NCI-H748 (cell line): ENCODE results near the gene CENPX.
A peak's percentile ranks its signal among the peaks of the same experiment; 100 is the strongest.

Experiments used
- DNase-seq: peaks from one replicate; lab custom pipeline; 2025; ENCODE audit not compliant: unreplicated experiment; lab: John Stamatoyannopoulos, UW

Gene CENPX

DNA sequence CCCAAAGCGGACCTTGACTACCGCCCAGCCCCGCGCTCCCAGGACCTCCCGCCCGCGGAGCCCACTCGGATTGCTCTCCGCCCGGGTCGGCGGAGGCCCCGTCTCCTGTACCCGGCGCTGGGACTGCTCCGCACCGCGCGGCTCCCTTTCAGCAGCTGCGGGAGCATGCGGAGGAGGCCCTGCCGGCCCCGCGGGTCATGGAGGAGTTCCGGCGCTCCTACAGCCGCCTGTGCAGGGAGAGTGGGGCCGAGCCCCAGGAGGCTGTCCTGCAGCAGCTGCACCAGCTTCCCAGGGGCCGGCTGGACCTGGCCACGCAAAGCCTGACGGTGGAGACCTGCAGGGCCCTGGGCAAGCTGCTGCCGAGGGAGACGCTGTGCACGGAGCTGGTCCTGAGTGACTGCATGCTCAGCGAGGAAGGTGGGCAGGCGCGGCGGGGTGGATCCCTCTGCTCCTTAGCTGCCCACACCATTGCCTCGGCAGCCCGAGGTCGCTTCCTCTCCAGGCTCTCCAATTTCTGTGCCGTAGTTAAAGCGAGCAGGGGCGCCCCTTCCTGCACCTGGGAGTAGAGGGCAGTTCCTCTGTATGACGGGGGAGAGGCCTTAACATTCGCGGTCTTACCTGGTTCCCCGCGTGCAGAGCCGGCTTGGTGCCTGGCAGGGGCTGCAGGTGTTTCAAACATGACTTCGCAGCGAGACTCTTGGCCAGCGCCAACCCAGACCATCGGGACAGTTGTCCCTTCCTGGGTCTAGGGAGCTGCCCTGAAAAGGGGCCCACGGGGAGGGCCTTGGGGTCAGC lies 966 bp upstream of the CENPX start:
- peak; percentile 69 for DNase-seq

DNA sequence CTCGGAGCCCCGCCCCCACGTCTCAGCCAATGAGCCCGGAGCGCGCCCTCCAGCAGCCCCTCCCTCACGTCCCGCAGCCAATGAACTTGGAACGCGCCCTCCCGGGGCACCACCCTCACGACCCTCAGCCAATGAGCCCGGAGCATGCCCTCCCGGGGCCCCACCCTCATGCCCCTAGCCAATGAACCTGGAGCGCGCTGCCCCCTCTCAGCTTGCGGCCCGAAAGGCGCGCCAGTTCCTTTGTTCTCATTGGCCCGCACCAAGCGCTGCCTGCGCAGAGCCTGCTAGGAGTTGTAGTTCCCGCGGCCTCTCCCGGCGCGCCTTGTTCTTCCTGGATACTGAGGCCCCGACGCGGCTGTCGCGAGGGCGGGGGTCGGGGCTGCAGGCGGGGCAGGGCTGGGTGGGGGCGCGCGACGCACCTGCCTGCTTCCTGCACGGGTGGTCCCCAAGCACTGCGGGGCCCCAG lies 336 bp upstream of the CENPX start, which contains the start of gene LRRC45:
LRRC45 (plus strand) TSS at position 325 of the 466 bp plus-strand sequence. CDS start 339 bp downstream, outside the sequence.
- peak; percentile 100 for DNase-seq

GRCh38 chr17:82021900-82022309 lies 773 bp downstream of the CENPX start:
- peak; percentile 41 for DNase-seq

DNA sequence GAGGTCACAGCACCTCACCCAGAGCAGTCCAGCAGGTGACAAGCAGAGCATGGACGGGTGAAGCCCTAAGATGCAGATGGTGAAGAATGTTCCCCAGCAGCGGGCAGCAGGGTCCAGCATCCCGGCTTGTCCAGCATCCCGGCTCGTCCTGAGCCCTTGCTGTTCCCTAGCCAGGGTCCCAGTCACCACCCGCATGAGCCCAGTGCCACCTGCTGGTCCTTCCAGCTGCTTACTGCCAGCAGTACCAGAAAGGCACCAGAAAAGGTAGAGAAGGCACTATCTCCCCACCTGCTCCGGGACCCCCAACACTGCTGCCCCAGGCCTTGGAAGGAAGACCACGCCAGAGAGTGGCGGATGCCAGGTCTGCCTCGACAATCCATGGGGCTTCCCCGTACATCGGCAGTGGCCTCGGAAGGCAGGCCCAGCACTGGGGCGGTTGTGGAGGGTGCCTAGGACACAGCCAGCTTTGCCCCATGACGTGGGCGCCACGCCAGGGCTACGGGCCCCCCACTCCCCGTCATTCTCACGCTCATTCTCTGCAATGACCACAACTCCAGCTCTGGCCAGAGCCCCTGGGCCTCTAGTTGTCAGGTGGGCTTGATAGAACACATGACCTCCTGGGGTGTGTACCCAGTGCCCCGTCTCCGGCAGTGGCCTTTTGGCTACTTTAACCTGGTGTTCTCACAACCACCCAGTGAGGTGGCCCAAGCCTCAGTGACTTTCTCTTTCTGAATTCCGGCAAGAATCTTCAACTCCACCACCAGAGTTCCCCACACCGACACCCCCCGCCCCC lies 1.4 kb downstream of the CENPX start:
- peak; percentile 67 for DNase-seq

- DNase-seq, result no peak
Measured at GRCh38 chr17:82020572-82021106, 2.0 kb downstream of the CENPX start.

GRCh38 chr17:82019690-82020571 lies 2.7 kb downstream of the CENPX start:
- peak; percentile 68 for DNase-seq

DNA sequence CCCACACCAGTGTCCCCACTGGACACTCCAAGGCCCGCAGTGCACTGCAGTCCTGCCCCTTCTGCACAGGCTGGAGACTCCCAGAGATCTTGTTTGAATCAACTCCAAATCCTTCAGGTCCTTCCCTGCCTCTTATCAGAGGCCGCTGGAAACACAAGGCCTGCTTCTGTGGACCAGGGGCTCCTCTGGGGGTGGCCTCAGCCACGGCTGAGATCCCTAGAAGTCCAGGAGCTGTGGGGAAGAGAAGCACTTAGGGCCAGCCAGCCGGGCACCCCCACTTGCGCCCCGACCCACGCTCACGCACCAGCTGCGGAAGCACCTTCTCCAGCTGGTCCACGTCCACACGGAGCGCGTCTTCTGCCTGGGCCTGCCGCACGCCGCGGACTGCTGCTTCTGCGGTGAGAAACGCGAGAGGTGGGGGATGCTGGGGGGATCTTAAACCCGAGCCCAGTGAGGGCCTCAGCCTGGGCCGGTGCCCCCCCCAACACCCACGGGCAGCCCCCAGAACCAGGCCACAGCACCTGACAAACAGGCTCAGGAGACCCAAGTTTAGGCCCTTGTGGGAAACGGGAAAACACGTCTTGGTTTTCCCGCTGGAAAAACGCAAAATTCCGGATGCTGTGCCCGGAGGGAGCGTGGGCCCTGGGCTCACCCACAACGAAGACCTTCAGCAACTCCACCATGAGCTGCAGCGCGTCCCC lies 3.5 kb downstream of the CENPX start:
- no peak for DNase-seq

- no peak for DNase-seq
Measured at GRCh38 chr17:82018152-82018988, 4.3 kb downstream of the CENPX start.

GRCh38 chr17:82017612-82018151 lies 5.0 kb downstream of the CENPX start:
- no peak for DNase-seq

DNA sequence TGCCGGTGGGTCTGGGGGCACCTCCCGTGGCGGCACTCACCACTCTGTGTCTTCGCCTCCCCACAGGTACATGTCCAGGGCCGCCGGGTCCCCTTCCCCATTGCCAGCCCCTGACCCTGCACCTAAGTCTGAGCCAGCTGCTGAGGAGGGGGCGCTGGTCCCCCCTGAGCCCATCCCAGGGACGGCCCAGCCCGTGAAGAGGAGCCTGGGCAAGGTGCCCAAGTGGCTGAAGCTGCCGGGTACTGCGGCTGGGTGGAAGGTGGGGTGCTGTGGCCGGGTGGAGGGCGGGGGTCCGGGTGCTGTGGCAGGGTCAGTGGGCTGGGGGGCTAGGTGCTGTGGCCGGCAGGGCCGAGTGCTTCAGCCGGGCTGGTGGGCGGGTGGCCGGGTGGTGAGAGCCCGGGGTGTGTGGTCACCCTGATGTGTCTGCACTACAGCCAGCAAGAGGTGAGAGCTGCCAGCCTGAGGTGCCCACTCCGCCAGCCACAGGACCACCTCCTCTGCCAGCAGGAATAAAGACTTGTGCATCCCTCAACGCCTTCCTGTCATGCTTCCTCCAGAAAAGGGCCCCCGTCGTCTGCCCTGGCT lies 5.7 kb downstream of the CENPX start:
- DNase-seq, result no peak

- DNase-seq, result no peak
Measured at GRCh38 chr17:82016061-82016874, 6.4 kb downstream of the CENPX start.

GRCh38 chr17:82015311-82015971 lies 7.2 kb downstream of the CENPX start:
- no peak for DNase-seq

- DNase-seq, result no peak
Measured at GRCh38 chr17:82014971-82015310, 7.7 kb downstream of the CENPX start.

DNA sequence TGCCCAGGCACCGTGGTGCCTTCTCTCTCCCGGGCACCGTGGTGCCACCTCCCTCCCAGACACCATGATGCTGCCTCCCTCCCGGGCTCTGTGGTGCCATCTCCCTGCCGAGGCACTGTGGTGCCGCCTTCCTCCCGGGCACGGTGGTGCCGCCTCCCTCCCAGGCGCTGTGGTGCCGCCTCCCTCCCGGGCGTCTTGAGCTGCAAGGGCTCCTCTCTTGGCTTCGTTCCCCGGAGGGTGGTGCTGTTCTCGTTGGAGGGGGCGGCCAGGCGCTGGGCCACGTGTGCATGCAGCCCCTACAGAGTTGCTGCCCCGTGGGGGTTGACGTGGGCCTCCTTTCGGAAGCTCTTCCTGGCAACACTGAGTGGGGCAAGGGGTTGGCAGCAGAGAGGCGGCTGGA lies 8.2 kb downstream of the CENPX start:
- DNase-seq, result no peak

DNA sequence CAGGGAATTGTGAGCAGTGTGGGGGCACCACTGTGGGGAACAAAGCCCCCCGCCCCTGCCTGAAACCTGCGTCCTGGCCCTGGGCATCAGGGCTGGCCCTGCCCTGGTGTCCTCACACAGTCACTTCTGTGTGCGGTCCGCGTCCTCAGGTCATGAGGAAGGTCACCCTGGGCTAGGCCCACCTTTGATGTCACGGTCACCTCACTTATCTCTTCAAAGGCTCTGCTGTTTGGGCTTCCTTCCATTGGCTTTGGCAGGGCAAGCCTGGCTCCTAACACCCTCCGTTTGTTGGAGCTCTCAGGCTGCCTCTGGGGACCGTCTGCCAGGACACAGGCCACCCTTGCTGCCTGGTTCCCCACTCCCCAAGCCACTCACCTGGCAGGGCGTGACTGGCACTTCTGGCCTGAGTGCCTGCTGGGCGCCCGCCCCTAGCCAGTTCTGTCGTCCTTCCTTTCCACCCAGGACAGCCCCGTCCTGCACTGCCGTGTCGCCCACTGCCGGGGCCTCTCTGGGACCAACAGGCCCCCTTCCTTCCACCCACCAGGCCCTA lies 8.8 kb downstream of the CENPX start:
- DNase-seq, result no peak

GRCh38 chr17:82013341-82013740 lies 9.3 kb downstream of the CENPX start:
- no peak for DNase-seq
